Stimulated activated naive CD4-positive, alpha-beta T cell treated with Interleukin-2 at 50 U/mL for 16 hours (primary cell): ENCODE data around the gene NXN.
"Not testable (repeated sequence)": the region's sequence is repeated elsewhere in the genome, so short reads cannot be mapped to it uniquely, and the experiment has no call there.

Experiments used
- DNase-seq: peaks from one replicate; lab custom pipeline; 2025; lab: John Stamatoyannopoulos, UW

The NXN gene

GRCh38 chr17:829614-830013 lies 150.0 kb downstream of the NXN start:
- DNase-seq: not testable (repeated sequence)

- DNase-seq: no peak
Observed at GRCh38 chr17:828761-829160, 150.8 kb downstream of the NXN start.

- no peak for DNase-seq
Observed at GRCh38 chr17:826778-827177, 152.8 kb downstream of the NXN start.

GRCh38 chr17:825216-825615 lies 154.4 kb downstream of the NXN start:
- DNase-seq: no peak

- no peak for DNase-seq
Observed at GRCh38 chr17:824378-824777, 155.2 kb downstream of the NXN start.

- no peak for DNase-seq
Observed at GRCh38 chr17:823501-823902, 156.1 kb downstream of the NXN start.

- DNase-seq: no peak
Observed at GRCh38 chr17:819251-819650, 160.3 kb downstream of the NXN start.

GRCh38 chr17:814371-814770 lies 165.2 kb downstream of the NXN start:
- DNase-seq: no peak

- no peak for DNase-seq
Observed at GRCh38 chr17:812638-813204, 166.9 kb downstream of the NXN start.

GRCh38 chr17:811051-811784 lies 168.4 kb downstream of the NXN start:
- DNase-seq: no peak

GRCh38 chr17:807523-808294 lies 171.9 kb downstream of the NXN start:
- DNase-seq: no peak

- DNase-seq: no peak
Observed at GRCh38 chr17:806781-807522, 172.6 kb downstream of the NXN start.

GRCh38 chr17:806346-806745 lies 173.2 kb downstream of the NXN start:
- DNase-seq: no peak

GRCh38 chr17:805886-806285 lies 173.7 kb downstream of the NXN start:
- not testable (repeated sequence) for DNase-seq

GRCh38 chr17:804541-805435 lies 174.8 kb downstream of the NXN start:
- no peak for DNase-seq

GRCh38 chr17:802901-803881 lies 176.4 kb downstream of the NXN start:
- no peak for DNase-seq

GRCh38 chr17:802481-802880 lies 177.1 kb downstream of the NXN start:
- no peak for DNase-seq

GRCh38 chr17:801660-802059 lies 177.9 kb downstream of the NXN start:
- DNase-seq: no peak

GRCh38 chr17:800446-801242 lies 178.9 kb downstream of the NXN start:
- DNase-seq: no peak
